ENCODE data around the gene CRACR2B.

CRACR2B gene

GRCh38 chr11:830295-831117 is 2.8 kb downstream of the CRACR2B start:
- Histone ChIP-seq H3K27ac (no peak overlapping the region), H3K9ac (peak overlapping the region in 9 of 11 experiments; percentile 2 to 52 (median 38); a peak in 15 of 22 replicates), H3K27me3 (peaks cover 71 to 93% (median 79%) of the 10 kb centered on the region in 11 experiments), H3K4me3 (peak overlapping the region; percentile 25 to 65 (median 52); a peak in 19 of 20 replicates), H3K36me3 (peaks cover under 1 to 5% (median 4%) of the 10 kb centered on the region in 11 experiments; a peak in 17 of 22 replicates), H3K4me1 (peaks cover 79 to 93% (median 92%) of the 10 kb centered on the region in 10 experiments), H3K4me2 (peak overlapping the region; percentile 79 to 100 (median 100)), H3K9me3 (replicated peaks in 1 of 11) (no peaks in the 10 kb centered on the region), H4K20me1 (peaks cover 16 to 94% (median 85%) of the 10 kb centered on the region in 11 experiments)
- TF ChIP-seq Cebpa-rat (IDR thresholded peaks at IDR 0.05) = no peak

- no peak for TF ChIP-seq Cebpa-rat (IDR thresholded peaks at IDR 0.05)
- Histone ChIP-seq H3K27ac (no peak overlapping the region), H4K20me1 (peaks cover 18 to 93% (median 82%) of the 10 kb centered on the region in 11 experiments), H3K27me3 (peaks cover 63 to 85% (median 71%) of the 10 kb centered on the region in 11 experiments), H3K4me1 (peaks cover 78 to 85% (median 84%) of the 10 kb centered on the region in 10 experiments), H3K36me3 (peaks cover 1 to 3% (median 2%) of the 10 kb centered on the region in 11 experiments; a peak in 18 of 22 replicates), H3K4me2 (peak overlapping the region; percentile 79 to 100 (median 100)), H3K9ac (peak overlapping the region in 5 of 11 experiments; percentile 3 to 73 (median 38); a peak in 4 of 22 replicates), H3K4me3 (peak overlapping the region; percentile 3 to 86 (median 52); a peak in 14 of 20 replicates), H3K9me3 (replicated peaks in 1 of 11) (no peaks in the 10 kb centered on the region)
Observed at GRCh38 chr11:831118-831864, 3.6 kb downstream of the CRACR2B start.

GRCh38 chr11:831961-832528 is 4.3 kb downstream of the CRACR2B start:
- no peak for TF ChIP-seq Cebpa-rat (IDR thresholded peaks at IDR 0.05)
- H3K36me3 ChIP-seq = peaks cover 9 to 11% (median 10%) of the 10 kb centered on the region in 11 experiments; a peak in 20 of 22 replicates
- H3K4me1 ChIP-seq = peaks cover 74 to 83% (median 77%) of the 10 kb centered on the region in 10 experiments
- peaks cover 26 to 93% (median 88%) of the 10 kb centered on the region in 11 experiments for H4K20me1 ChIP-seq
- peak overlapping the region; percentile 79 to 100 (median 100) for H3K4me2 ChIP-seq
- peak overlapping the region in 4 of 11 experiments; percentile 10 to 48 (median 31); a peak in 3 of 22 replicates for H3K27ac ChIP-seq
- H3K4me3 ChIP-seq = peak overlapping the region; percentile 48 to 86 (median 74)
- peaks cover 55 to 77% (median 63%) of the 10 kb centered on the region in 11 experiments for H3K27me3 ChIP-seq
- H3K9me3 ChIP-seq (replicated peaks in 1 of 11) = no peaks in the 10 kb centered on the region
- H3K9ac ChIP-seq = peak overlapping the region; percentile 27 to 75 (median 64); a peak in 17 of 22 replicates

- peaks cover 14 to 17% (median 15%) of the 10 kb centered on the region in 11 experiments for H3K36me3 ChIP-seq
- H3K4me2 ChIP-seq = peak within 1 kb of the TSS; percentile 93 to 100 (median 100)
- H3K4me3 ChIP-seq = peak within 1 kb of the TSS; percentile 71 to 86 (median 74)
- no peaks in the 10 kb centered on the region for H3K9me3 ChIP-seq (replicated peaks in 1 of 11)
- peaks cover 31 to 93% (median 88%) of the 10 kb centered on the region in 11 experiments for H4K20me1 ChIP-seq
- no peak for TF ChIP-seq Cebpa-rat (IDR thresholded peaks at IDR 0.05)
- H3K9ac ChIP-seq = peak within 1 kb of the TSS; percentile 74 to 92 (median 84)
- H3K4me1 ChIP-seq = peaks cover 70 to 83% (median 73%) of the 10 kb centered on the region in 10 experiments
- peak within 1 kb of the TSS; percentile 43 to 83 (median 77) for H3K27ac ChIP-seq
- H3K27me3 ChIP-seq = peaks cover 50 to 71% (median 58%) of the 10 kb centered on the region in 11 experiments
Observed at GRCh38 chr11:832529-833113, 4.9 kb downstream of the CRACR2B start, which contains the start of gene CD151. CD151 (plus strand) TSS chr11:832952; CDS start chr11:836070, 3,118 bp downstream.

- Histone ChIP-seq H3K4me2 (peak overlapping the region; percentile 90 to 99 (median 98)), H3K36me3 (peaks cover 18 to 23% (median 22%) of the 10 kb centered on the region in 11 experiments), H3K9me3 (replicated peaks in 1 of 11) (no peaks in the 10 kb centered on the region), H3K4me1 (peaks cover 64 to 81% (median 69%) of the 10 kb centered on the region in 10 experiments), H3K4me3 (peak overlapping the region; percentile 71 to 86 (median 74)), H4K20me1 (peaks cover 37 to 93% (median 88%) of the 10 kb centered on the region in 11 experiments), H3K27ac (peak overlapping the region; percentile 43 to 83 (median 77)), H3K27me3 (peaks cover 43 to 65% (median 51%) of the 10 kb centered on the region in 11 experiments), H3K9ac (peak overlapping the region; percentile 74 to 92 (median 84))
- no peak for TF ChIP-seq Cebpa-rat (IDR thresholded peaks at IDR 0.05)
Observed at GRCh38 chr11:833114-833791, 5.5 kb downstream of the CRACR2B start.

- H3K4me2 ChIP-seq = peak overlapping the region; percentile 90 to 99 (median 98)
- H3K4me3 ChIP-seq = peak overlapping the region; percentile 71 to 86 (median 74)
- H3K4me1 ChIP-seq = peaks cover 57 to 78% (median 62%) of the 10 kb centered on the region in 10 experiments
- peaks cover 42 to 93% (median 88%) of the 10 kb centered on the region in 11 experiments for H4K20me1 ChIP-seq
- peaks cover 37 to 59% (median 45%) of the 10 kb centered on the region in 11 experiments for H3K27me3 ChIP-seq
- H3K27ac ChIP-seq = peak overlapping the region in 7 of 11 experiments; percentile 70 to 81 (median 79); a peak in 12 of 22 replicates
- H3K9me3 ChIP-seq (replicated peaks in 1 of 11) = no peaks in the 10 kb centered on the region
- peaks cover 24 to 29% (median 28%) of the 10 kb centered on the region in 11 experiments for H3K36me3 ChIP-seq
- peak overlapping the region; percentile 74 to 92 (median 84); a peak in 21 of 22 replicates for H3K9ac ChIP-seq
- no peak for TF ChIP-seq Cebpa-rat (IDR thresholded peaks at IDR 0.05)
Observed at GRCh38 chr11:833849-834311, 6.2 kb downstream of the CRACR2B start.

Measured in BLaER1 treated with 17β-estradiol and CSF1 and Interleukin-3, amounts not matched to agents 10 nM and 100 nM (cell line).